ENCODE results near the gene ENHO. TPM values are rescaled to one million over a fixed set of nuclear protein-coding genes. Genes with fewer than 3 reads are reported as not detected.

The ENHO gene
- total RNA-seq, 1 donor from 2014 or later, result 5.5 TPM

GRCh38 chr9:34563262-34563661 is 40.5 kb upstream of the ENHO start:
- Mint-ChIP-seq H3K36me3 (peaks cover 19% of the 10 kb centered on the region), H3K4me1 (ENCODE audit: unreplicated experiment) (peaks cover 52% of the 10 kb centered on the region)
- DNase-seq (ENCODE audit: extremely low spot score, unreplicated experiment), result no peak

GRCh38 chr9:34562135-34562745 is 39.5 kb upstream of the ENHO start:
- Mint-ChIP-seq H3K9me3 (peaks cover 5% of the 10 kb centered on the region), H3K4me1 (ENCODE audit: unreplicated experiment) (peaks cover 57% of the 10 kb centered on the region), H3K36me3 (peaks cover 16% of the 10 kb centered on the region), H3K4me3 (no peak overlapping the region), H3K27ac (no peak overlapping the region), H3K27me3 (peaks cover 47% of the 10 kb centered on the region)
- TF ChIP-seq CTCF (conservative IDR thresholded peaks at IDR 0.05), result peak; percentile 81
- DNase-seq (ENCODE audit: extremely low spot score, unreplicated experiment), result no peak

More at GRCh38 chr9:34563262-34563661, 40.5 kb upstream of the ENHO start:
- no peak for TF ChIP-seq CTCF (conservative IDR thresholded peaks at IDR 0.05)
- H3K4me3 Mint-ChIP-seq, result no peak overlapping the region
- H3K27ac Mint-ChIP-seq, result no peak overlapping the region
- peaks cover 47% of the 10 kb centered on the region for H3K27me3 Mint-ChIP-seq
- peaks cover 5% of the 10 kb centered on the region for H3K9me3 Mint-ChIP-seq

DNA sequence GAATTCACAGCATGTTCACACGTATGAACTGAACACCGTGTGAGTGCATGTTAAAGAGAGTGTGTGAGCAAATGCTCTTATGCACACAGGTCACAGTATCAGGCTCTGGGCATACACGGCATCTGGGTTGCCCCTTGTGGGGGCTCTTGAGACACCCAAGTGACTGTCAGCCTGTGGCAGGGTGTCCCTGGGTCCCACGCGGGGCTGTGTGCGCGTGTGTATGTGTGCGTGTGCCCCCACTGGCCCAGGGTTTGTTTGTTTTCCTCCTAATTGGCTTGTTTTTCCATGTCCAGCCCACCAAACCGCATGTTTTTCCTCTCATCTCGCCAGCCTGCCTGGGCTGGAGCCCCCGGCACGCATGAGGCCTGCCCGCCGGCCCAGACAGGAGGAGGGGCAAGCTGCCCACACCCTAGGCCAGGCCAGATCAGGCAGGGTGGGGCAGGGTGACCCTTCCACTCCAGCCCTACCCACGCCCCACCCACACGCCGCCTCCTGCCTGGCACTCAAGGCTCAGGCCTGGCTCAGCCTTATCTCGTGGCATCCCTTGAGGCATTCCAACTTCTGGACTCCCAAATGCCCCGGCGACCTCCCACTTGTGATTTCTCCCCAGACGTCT is 37.9 kb upstream of the ENHO start:
- peaks cover 49% of the 10 kb centered on the region for H3K27me3 Mint-ChIP-seq
- TF ChIP-seq CTCF (conservative IDR thresholded peaks at IDR 0.05), result no peak
- peaks cover 62% of the 10 kb centered on the region for H3K4me1 Mint-ChIP-seq (ENCODE audit: unreplicated experiment)
- H3K27ac Mint-ChIP-seq, result peak overlapping the region; percentile 18
- H3K36me3 Mint-ChIP-seq, result peaks cover 16% of the 10 kb centered on the region
- peak overlapping the region; percentile 54 for H3K4me3 Mint-ChIP-seq
- peaks cover 5% of the 10 kb centered on the region for H3K9me3 Mint-ChIP-seq
- DNase-seq (ENCODE audit: extremely low spot score, unreplicated experiment), result no peak

DNA sequence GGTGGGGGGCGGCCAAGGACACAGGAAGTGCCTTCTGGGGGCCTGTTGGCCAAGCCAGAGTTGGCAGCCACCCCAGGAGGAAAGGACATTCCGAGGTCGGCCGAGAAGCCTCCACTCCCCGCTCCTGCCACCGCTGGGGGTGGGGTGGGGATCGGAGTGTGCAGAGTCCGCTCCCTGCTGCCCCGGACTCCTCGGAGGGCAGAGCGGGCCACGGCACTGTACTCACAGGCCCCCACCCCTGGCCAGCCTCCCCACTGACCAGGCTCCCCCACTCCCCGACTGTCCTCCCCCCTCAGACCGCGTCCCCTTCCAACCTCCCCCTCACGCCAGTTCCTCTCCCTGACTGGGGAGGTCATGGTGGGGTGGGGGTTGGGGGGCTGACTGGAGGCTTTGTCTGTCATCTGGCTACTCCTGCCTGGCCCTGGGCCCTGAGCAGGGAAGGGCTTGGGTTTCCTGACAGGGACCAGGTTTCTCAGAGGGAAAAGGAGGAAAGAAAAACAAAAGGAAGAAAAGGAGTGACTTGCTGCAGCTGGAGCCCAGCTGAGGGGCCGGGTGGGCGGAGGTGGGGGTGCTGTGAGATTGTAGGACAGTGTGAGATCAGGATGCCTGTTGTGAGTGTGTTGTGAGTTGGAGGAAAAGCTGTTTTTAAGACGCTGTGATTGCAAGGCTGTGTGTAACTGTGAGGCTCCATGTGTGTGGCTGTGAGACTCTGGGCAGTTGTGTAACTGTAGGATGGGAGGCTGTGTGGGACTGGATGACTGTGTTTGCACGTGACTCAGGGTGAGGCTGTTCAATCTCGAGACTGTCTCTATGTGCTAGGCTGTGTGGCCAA is 37.0 kb upstream of the ENHO start:
- peak overlapping the region; percentile 54 for H3K4me3 Mint-ChIP-seq
- peaks cover 5% of the 10 kb centered on the region for H3K9me3 Mint-ChIP-seq
- no peak for DNase-seq (ENCODE audit: extremely low spot score, unreplicated experiment)
- peaks cover 62% of the 10 kb centered on the region for H3K4me1 Mint-ChIP-seq (ENCODE audit: unreplicated experiment)
- peaks cover 17% of the 10 kb centered on the region for H3K36me3 Mint-ChIP-seq
- TF ChIP-seq CTCF (conservative IDR thresholded peaks at IDR 0.05), result no peak
- H3K27me3 Mint-ChIP-seq, result peaks cover 49% of the 10 kb centered on the region
- peak overlapping the region; percentile 47 for H3K27ac Mint-ChIP-seq

GRCh38 chr9:34558919-34559623 is 36.3 kb upstream of the ENHO start:
- no peak for DNase-seq (ENCODE audit: extremely low spot score, unreplicated experiment)
- H3K4me3 Mint-ChIP-seq, result no peak overlapping the region
- H3K27me3 Mint-ChIP-seq, result peaks cover 44% of the 10 kb centered on the region
- peak overlapping the region; percentile 34 for H3K27ac Mint-ChIP-seq
- no peak for TF ChIP-seq CTCF (conservative IDR thresholded peaks at IDR 0.05)
- H3K36me3 Mint-ChIP-seq, result peaks cover 20% of the 10 kb centered on the region
- H3K4me1 Mint-ChIP-seq (ENCODE audit: unreplicated experiment), result peaks cover 64% of the 10 kb centered on the region
- peaks cover 5% of the 10 kb centered on the region for H3K9me3 Mint-ChIP-seq
